Neural cell (in vitro differentiated cells): ENCODE data around the gene THRAP3. TPM values are rescaled to one million over a fixed set of nuclear protein-coding genes. Genes with fewer than 3 reads are reported as not detected.

Source experiments
- H2AFZ ChIP-seq: fragments of 200-600, 300-800 bp; sonication (generic), shearing (Covaris generic); 2 replicates; pipeline ENCODE4 v1.6.0; 2014; ENCODE audit warnings: low read depth, mild to moderate bottlenecking, antibody characterized with exemption, low read length, moderate library complexity
- H3F3A ChIP-seq: fragments of 200-600 bp; shearing (Covaris generic); 2 replicates; pipeline ENCODE4 v1.6.1; 2016; ENCODE audit warnings: mild to moderate bottlenecking, moderate library complexity, mixed read lengths, antibody characterized with exemption, low read length; ENCODE audit not compliant: insufficient read depth, poor library complexity, severe bottlenecking
- H3K27ac ChIP-seq: fragments of 200-600, 300-800 bp; sonication (generic), shearing (Covaris generic); 2 replicates; pipeline ENCODE4 v1.5.1; 2014; ENCODE audit warnings: mild to moderate bottlenecking, low read length, moderate library complexity
- H3K27me3 ChIP-seq: fragments of 300-800, 200-600 bp; sonication (generic), shearing (Covaris generic); 2 replicates; pipeline ENCODE4 v1.6.0; 2014; ENCODE audit warnings: mild to moderate bottlenecking, low read depth, low read length, moderate library complexity; ENCODE audit not compliant: insufficient read depth
- H3K36me3 ChIP-seq: fragments of 300-800, 200-600 bp; sonication (generic), shearing (Covaris generic); 2 replicates; pipeline ENCODE4 v1.5.1; 2014; ENCODE audit warnings: mild to moderate bottlenecking, antibody characterized with exemption, low read length, moderate library complexity; ENCODE audit not compliant: insufficient read depth
- H3K4me2 ChIP-seq: fragments of 300-800, 200-600 bp; sonication (generic), shearing (Covaris generic); 2 replicates; pipeline ENCODE4 v1.6.0; 2014; ENCODE audit warnings: mild to moderate bottlenecking, low read length
- H3K4me3 ChIP-seq: fragments of 300-800, 200-600 bp; sonication (generic), shearing (Covaris generic); 2 replicates; pipeline ENCODE4 v1.5.1; 2014; ENCODE audit warnings: mild to moderate bottlenecking, low read length, moderate library complexity
- H3K79me2 ChIP-seq: fragments of 200-600 bp; shearing (Covaris generic); replicated peaks from 2 replicates; pipeline ENCODE4 v1.6.0; 2014; ENCODE audit warnings: mild to moderate bottlenecking, low read length, moderate library complexity; ENCODE audit not compliant: insufficient read depth
- H3K9ac ChIP-seq: fragments of 300-800, 200-600 bp; sonication (generic), shearing (Covaris generic); 2 replicates; pipeline ENCODE4 v1.6.1; 2016; ENCODE audit warnings: mild to moderate bottlenecking, low read length, mixed read lengths
- H3K9me2 ChIP-seq: fragments of 200-600 bp; shearing (Covaris generic); 2 replicates; pipeline ENCODE4 v1.6.1; 2016; ENCODE audit warnings: mild to moderate bottlenecking, low read length, mixed read lengths; ENCODE audit not compliant: insufficient read depth
- H3K9me3 ChIP-seq: fragments of 200-600, 300-800 bp; sonication (generic), shearing (Covaris generic); 2 replicates; pipeline ENCODE4 v1.6.1; 2016; ENCODE audit warnings: mild to moderate bottlenecking, mixed run types, low read length, moderate library complexity, mixed read lengths
- H4K20me1 ChIP-seq: fragments of 200-600 bp; shearing (Covaris generic); 2 replicates; pipeline ENCODE4 v1.6.1; 2016; ENCODE audit warnings: mild to moderate bottlenecking, mixed run types; ENCODE audit not compliant: insufficient read depth
- EP300 ChIP-seq: fragments of 450-650 bp; conservative IDR thresholded peaks from 2 replicates; pipeline ENCODE4 v1.6.1; 2014; ENCODE audit warnings: antibody characterized with exemption, mild to moderate bottlenecking, moderate library complexity; ENCODE audit not compliant: poor library complexity, severe bottlenecking
- EZH2 ChIP-seq: fragments of 200-600, 300-800 bp; shearing (Covaris generic), sonication (generic); IDR thresholded peaks from 2 replicates; pipeline ENCODE4 v1.6.1; 2014; ENCODE audit warnings: antibody characterized with exemption, low read length, borderline replicate concordance, mild to moderate bottlenecking; ENCODE audit not compliant: insufficient read depth, poor library complexity, severe bottlenecking
- MXI1 ChIP-seq: fragments of 450-650 bp; conservative IDR thresholded peaks from 2 replicates; pipeline ENCODE4 v1.6.1; 2014; ENCODE audit warnings: antibody characterized with exemption, mild to moderate bottlenecking; ENCODE audit not compliant: poor library complexity, severe bottlenecking
- POLR2AphosphoS5 ChIP-seq: IDR thresholded peaks from 2 replicates; pipeline ENCODE4 v1.6.1; 2012
- RAD21 ChIP-seq: fragments of 450-650 bp; conservative IDR thresholded peaks from 2 replicates; pipeline ENCODE4 v1.6.1; 2014; ENCODE audit warnings: antibody characterized with exemption, mild to moderate bottlenecking, moderate library complexity
- SMC3 ChIP-seq: fragments of 450-650 bp; conservative IDR thresholded peaks from 2 replicates; pipeline ENCODE4 v1.6.1; 2014; ENCODE audit warnings: antibody characterized with exemption, mild to moderate bottlenecking, moderate library complexity; ENCODE audit not compliant: poor library complexity
- TAF1 ChIP-seq: IDR thresholded peaks from 2 replicates; pipeline ENCODE4 v1.6.1; 2012; ENCODE audit warnings: low read depth
- polyA plus RNA-seq: library from polyadenylated mRNA; depleted of rRNA; stranded (reverse); fragments of >200 nt; gene quantifications from 2 replicates; pipeline ENCODE4 v1.2.3, GENCODE V29; 2014
- TF ChIP-seq, protein P1 (sequence below): fragments of 450-650 bp; IDR thresholded peaks from 2 replicates; pipeline ENCODE4 v1.5.1; 2014; ENCODE audit warnings: antibody characterized with exemption, mild to moderate bottlenecking, moderate library complexity; ENCODE audit not compliant: poor library complexity, severe bottlenecking
- TF ChIP-seq, protein P2 (sequence below): IDR thresholded peaks from 2 replicates; pipeline ENCODE4 v1.6.1; 2012; ENCODE audit warnings: borderline replicate concordance

The THRAP3 gene
- polyA plus RNA-seq, 1 donor from 2014 or later = 54.4 TPM

DNA sequence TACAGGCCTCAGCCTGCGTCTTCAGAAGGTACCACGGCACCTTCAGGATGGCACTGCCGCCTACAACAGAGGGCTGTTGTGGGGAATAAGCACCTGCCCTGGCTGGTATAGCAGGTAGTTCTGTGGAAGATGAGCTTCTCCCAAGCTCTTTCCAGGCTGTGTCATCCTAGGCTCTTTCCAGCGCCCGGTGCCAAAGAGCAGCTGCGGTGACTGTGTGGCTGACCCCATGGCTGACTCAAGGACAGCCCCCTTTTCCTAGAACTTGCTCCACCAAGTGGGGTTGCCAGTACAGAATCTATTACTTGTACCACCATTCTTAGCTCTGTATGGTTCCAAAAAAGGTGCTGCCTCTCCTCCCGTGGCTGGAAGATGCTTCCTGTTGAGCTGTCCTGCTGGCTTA, 121.1 kb downstream of the THRAP3 start:
- Histone ChIP-seq H3K4me2 (no peak overlapping the region), H3K9me2 (no peaks in the 10 kb centered on the region), H3F3A (no peaks in the 10 kb centered on the region), H2AFZ (no peak overlapping the region), H3K79me2 (no peaks in the 10 kb centered on the region), H3K27me3 (no peaks in the 10 kb centered on the region), H3K4me3 (no peak overlapping the region), H3K36me3 (peaks cover 5% of the 10 kb centered on the region), H3K9ac (no peak overlapping the region), H3K27ac (no peak overlapping the region), H3K9me3 (no peaks in the 10 kb centered on the region), H4K20me1 (no peaks in the 10 kb centered on the region)
- TF ChIP-seq RAD21 = no peak
- TF ChIP-seq EP300 = no peak
- TF ChIP-seq TAF1 = no peak
- TF ChIP-seq, protein P1, sequence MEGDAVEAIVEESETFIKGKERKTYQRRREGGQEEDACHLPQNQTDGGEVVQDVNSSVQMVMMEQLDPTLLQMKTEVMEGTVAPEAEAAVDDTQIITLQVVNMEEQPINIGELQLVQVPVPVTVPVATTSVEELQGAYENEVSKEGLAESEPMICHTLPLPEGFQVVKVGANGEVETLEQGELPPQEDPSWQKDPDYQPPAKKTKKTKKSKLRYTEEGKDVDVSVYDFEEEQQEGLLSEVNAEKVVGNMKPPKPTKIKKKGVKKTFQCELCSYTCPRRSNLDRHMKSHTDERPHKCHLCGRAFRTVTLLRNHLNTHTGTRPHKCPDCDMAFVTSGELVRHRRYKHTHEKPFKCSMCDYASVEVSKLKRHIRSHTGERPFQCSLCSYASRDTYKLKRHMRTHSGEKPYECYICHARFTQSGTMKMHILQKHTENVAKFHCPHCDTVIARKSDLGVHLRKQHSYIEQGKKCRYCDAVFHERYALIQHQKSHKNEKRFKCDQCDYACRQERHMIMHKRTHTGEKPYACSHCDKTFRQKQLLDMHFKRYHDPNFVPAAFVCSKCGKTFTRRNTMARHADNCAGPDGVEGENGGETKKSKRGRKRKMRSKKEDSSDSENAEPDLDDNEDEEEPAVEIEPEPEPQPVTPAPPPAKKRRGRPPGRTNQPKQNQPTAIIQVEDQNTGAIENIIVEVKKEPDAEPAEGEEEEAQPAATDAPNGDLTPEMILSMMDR = no peak
- TF ChIP-seq, protein P2, sequence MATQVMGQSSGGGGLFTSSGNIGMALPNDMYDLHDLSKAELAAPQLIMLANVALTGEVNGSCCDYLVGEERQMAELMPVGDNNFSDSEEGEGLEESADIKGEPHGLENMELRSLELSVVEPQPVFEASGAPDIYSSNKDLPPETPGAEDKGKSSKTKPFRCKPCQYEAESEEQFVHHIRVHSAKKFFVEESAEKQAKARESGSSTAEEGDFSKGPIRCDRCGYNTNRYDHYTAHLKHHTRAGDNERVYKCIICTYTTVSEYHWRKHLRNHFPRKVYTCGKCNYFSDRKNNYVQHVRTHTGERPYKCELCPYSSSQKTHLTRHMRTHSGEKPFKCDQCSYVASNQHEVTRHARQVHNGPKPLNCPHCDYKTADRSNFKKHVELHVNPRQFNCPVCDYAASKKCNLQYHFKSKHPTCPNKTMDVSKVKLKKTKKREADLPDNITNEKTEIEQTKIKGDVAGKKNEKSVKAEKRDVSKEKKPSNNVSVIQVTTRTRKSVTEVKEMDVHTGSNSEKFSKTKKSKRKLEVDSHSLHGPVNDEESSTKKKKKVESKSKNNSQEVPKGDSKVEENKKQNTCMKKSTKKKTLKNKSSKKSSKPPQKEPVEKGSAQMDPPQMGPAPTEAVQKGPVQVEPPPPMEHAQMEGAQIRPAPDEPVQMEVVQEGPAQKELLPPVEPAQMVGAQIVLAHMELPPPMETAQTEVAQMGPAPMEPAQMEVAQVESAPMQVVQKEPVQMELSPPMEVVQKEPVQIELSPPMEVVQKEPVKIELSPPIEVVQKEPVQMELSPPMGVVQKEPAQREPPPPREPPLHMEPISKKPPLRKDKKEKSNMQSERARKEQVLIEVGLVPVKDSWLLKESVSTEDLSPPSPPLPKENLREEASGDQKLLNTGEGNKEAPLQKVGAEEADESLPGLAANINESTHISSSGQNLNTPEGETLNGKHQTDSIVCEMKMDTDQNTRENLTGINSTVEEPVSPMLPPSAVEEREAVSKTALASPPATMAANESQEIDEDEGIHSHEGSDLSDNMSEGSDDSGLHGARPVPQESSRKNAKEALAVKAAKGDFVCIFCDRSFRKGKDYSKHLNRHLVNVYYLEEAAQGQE = no peak

DNA sequence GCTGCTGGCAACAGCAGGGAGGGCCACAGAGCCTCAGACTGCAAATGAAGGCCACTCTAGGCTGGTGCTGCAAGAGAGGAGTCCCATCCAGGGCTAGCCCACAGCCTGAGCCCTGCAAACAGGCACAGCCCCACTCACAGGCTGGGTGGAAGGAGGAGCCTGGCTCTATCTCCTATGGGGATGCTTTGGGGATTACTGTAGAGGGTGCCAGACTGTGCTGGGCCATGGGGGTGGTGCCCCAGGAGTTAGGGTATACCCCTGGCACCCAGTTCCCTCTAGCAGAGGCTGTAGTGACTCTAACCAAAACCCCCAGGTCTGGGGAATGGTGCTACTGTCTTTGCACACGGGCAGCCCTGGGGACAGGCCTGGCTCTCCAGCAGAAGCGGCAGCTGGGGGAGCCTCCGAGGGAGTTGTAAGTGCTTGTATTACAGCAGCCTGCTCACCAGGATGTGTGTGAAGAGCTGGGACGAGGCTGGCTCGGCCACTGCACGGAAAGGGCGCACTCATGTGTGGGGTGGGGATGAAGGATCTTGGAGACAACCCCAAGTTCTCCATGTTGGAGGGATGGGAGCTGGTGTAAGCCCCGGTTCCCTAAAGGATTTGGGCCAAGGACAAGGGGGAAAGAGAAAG, 122.6 kb downstream of the THRAP3 start:
- Histone ChIP-seq H3K36me3 (peaks cover 5% of the 10 kb centered on the region), H3K4me3 (no peak overlapping the region), H3K79me2 (no peaks in the 10 kb centered on the region), H3F3A (no peaks in the 10 kb centered on the region), H2AFZ (no peak overlapping the region), H3K9me3 (no peaks in the 10 kb centered on the region), H3K4me2 (no peak overlapping the region), H3K9ac (no peak overlapping the region), H3K9me2 (no peaks in the 10 kb centered on the region), H3K27me3 (no peaks in the 10 kb centered on the region), H3K27ac (no peak overlapping the region), H4K20me1 (no peaks in the 10 kb centered on the region)
- no peak for TF ChIP-seq EZH2
- TF ChIP-seq, protein P2 = no peak
- TF ChIP-seq EP300 = no peak
- TF ChIP-seq, protein P1 = no peak
- no peak for TF ChIP-seq POLR2AphosphoS5
- TF ChIP-seq MXI1 = no peak
- no peak for TF ChIP-seq SMC3
- TF ChIP-seq RAD21 = no peak
- TF ChIP-seq TAF1 = no peak
